Dendritic cell treated with granulocyte-macrophage colony-stimulating factor and Interleukin-4, amounts not matched to agents 40 ng/mL and 50 ng/mL, for 4 days (primary cell): ENCODE results near the gene TUBB2A.
"Not testable (repeated sequence)": the region's sequence is repeated elsewhere in the genome, so short reads cannot be mapped to it uniquely, and the experiment has no call there.

ENCODE experiments used
- H3K27ac Mint-ChIP-seq: one replicate; pipeline ENCODE4 v1.8.0; 2022; ENCODE audit warnings: mild to moderate bottlenecking, mixed read lengths
- H3K27me3 Mint-ChIP-seq: one replicate; pipeline ENCODE4 v1.8.0; 2022; ENCODE audit warnings: mild to moderate bottlenecking, mixed read lengths
- H3K36me3 Mint-ChIP-seq: one replicate; pipeline ENCODE4 v1.8.0; 2022; ENCODE audit warnings: low read depth, mixed read lengths
- H3K4me1 Mint-ChIP-seq: one replicate; pipeline ENCODE4 v1.8.0; 2022; ENCODE audit warnings: low read depth, mixed read lengths
- H3K4me3 Mint-ChIP-seq: one replicate; pipeline ENCODE4 v1.8.0; 2022; ENCODE audit warnings: mild to moderate bottlenecking, moderate library complexity, mixed read lengths
- H3K9me3 Mint-ChIP-seq: one replicate; pipeline ENCODE4 v1.8.0; 2022; ENCODE audit warnings: mixed read lengths
- intact Hi-C: fragments of 100-400 bp; cut with micrococcal nuclease; formaldehyde crosslinking; loops from one replicate; pipeline ENCODE4 v1.15.0; 2022

Gene TUBB2A

DNA sequence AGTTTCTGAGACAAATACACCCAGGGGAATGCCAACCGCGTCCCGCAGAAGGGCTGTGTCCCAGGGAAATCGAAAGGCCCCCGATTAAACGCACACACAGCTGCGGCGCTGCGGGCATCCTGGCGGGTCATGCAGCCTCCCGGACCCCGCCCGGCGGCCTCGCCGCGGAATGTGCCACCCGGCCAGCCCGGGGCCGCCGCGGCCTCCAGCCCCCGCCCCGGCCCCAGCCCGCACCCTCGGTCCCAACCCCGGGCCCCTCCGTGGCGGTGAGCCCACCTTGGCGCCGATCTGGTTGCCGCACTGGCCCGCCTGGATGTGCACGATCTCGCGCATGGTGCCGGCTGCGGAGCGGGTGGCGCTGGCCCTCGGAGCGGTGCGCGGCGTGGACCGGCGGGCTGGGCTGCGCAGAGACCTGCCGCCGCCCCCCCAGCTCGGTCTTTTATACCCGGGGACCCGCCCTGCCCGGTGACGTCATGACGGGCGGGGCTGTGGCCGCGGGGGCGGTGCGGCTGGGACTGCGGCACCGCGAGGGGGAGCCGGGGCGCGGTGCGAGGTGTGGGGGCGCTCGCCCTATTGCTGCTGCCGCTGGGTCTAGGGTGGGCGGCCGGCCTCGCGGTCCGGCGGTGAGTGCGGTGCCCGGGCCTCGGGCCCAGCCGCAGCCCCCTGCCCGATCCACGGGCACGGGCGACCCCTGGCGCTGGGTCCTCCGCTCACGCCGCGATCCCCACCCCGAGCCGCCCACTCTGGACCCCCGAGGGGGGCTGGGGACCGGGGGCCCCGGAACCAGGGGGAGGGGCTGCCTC, at the start of gene TUBB2A:
TUBB2A (minus strand) TSS at position 414 of the 803 bp plus-strand sequence; CDS start at position 333, 81 bp downstream.
- Mint-ChIP-seq H3K27ac (peak within 1 kb of the TSS; percentile 79), H3K4me3 (peak within 1 kb of the TSS; percentile 74), H3K36me3 (peaks cover 16% of the 10 kb centered on the region), H3K27me3 (peaks cover 52% of the 10 kb centered on the region), H3K4me1 (peaks cover 26% of the 10 kb centered on the region), H3K9me3 (no peaks in the 10 kb centered on the region)
- intact Hi-C loops = loop anchor here (1.0 kb wide), 1 partner anchor 18 kb away; no protein-coding TSS in a partner anchor

DNA sequence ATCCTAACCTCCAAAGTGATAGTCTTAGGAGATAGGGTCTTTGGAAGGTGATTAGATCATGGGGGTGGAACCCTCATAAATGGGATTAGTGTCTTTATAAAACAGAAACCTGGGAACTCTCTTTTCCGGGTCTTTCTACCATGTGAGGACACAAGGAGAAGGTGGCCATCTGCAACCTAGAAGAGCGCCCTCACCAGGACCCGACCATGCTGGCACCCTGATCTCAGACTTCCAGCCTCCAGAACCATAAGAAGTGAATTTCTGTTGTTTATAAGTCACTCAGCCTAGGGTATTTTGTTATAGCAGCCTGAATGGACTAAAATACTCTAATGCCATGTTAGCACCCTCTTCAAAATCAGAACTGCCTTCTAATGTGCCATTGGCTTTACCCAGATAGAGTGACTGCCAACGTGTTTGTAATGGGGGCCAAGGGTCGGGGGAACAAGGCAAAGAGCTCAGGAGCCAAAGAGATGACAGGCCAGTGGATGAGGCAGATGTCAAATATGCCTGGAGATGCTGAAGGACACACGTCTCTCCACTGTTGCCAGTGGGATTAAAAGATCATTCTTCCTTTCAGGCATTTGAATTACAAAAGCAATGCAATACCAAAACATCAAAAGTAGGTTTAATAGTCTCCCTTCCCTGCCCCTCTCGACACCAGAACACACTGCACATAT, 49.1 kb upstream of the TUBB2A start:
- Mint-ChIP-seq H3K9me3 (no peaks in the 10 kb centered on the region), H3K4me1 (peaks cover 4% of the 10 kb centered on the region), H3K4me3 (no peak overlapping the region), H3K27ac (no peak overlapping the region), H3K27me3 (peaks cover 42% of the 10 kb centered on the region), H3K36me3 (no peaks in the 10 kb centered on the region)
- intact Hi-C loops = no loop called here

DNA sequence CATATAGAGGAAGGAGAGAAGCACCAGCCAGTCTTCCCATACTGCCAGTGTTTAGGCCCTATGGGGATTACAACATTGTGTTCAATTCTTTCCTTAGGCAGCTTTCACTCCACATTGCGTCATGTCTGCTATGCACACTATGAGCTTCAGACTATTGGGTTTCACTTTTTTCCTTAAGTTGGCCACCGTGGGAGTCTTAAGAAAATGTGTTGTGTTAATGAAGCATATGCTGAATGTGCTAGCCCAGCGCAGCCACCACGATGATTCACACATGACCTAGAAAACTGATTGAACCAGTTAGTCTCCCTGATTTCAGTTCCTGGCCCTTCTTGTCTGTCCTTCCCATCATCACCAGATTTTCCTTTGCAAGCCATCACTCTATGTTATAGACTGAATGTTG, 48.6 kb upstream of the TUBB2A start:
- no peaks in the 10 kb centered on the region for H3K9me3 Mint-ChIP-seq
- H3K27me3 Mint-ChIP-seq = peaks cover 40% of the 10 kb centered on the region

DNA sequence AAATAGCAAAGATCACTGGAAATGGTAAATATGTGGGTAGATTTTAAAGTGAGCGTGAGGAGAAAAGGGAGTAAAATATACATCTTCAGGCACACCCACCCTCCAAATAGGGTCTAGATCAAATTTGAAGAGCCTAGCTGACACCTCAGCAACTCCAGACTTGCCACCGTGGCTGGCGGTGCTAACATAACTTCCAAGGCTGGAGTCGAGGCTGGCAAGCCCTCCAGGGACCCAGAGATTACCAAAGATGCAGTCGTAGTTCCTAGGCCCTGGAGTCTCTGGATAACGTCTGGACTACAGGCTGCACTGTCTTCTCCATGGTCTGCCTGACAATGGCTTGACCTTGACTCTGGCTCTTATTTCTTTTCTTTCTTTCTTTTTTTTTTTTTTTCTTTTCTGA, 47.6 kb upstream of the TUBB2A start:
- H3K4me1 Mint-ChIP-seq = peaks cover 4% of the 10 kb centered on the region
- no peak overlapping the region for H3K27ac Mint-ChIP-seq
- H3K36me3 Mint-ChIP-seq = no peaks in the 10 kb centered on the region
- H3K4me3 Mint-ChIP-seq = no peak overlapping the region
- intact Hi-C loops = no loop called here
- H3K9me3 Mint-ChIP-seq = no peaks in the 10 kb centered on the region
- peaks cover 44% of the 10 kb centered on the region for H3K27me3 Mint-ChIP-seq

More for the DNA sequence above, 48.6 kb upstream of the TUBB2A start:
- Mint-ChIP-seq H3K4me1 (peaks cover 4% of the 10 kb centered on the region), H3K36me3 (no peaks in the 10 kb centered on the region), H3K4me3 (no peak overlapping the region), H3K27ac (no peak overlapping the region)
- intact Hi-C loops = no loop called here

- no peak overlapping the region for H3K27ac Mint-ChIP-seq
- no peaks in the 10 kb centered on the region for H3K36me3 Mint-ChIP-seq
- H3K9me3 Mint-ChIP-seq = no peaks in the 10 kb centered on the region
- peaks cover 35% of the 10 kb centered on the region for H3K27me3 Mint-ChIP-seq
- H3K4me3 Mint-ChIP-seq = no peak overlapping the region
- no peaks in the 10 kb centered on the region for H3K4me1 Mint-ChIP-seq
- intact Hi-C loops = no loop called here
These were observed 45.8 kb upstream of the TUBB2A start for GRCh38 chr6:3202999-3203696.

- H3K27me3 Mint-ChIP-seq = peaks cover 23% of the 10 kb centered on the region
These were observed 44.0 kb upstream of the TUBB2A start for GRCh38 chr6:3201388-3201787.

GRCh38 chr6:3200682-3201081, 43.3 kb upstream of the TUBB2A start:
- Mint-ChIP-seq H3K4me1 (no peaks in the 10 kb centered on the region), H3K27me3 (peaks cover 21% of the 10 kb centered on the region), H3K36me3 (no peaks in the 10 kb centered on the region), H3K9me3 (no peaks in the 10 kb centered on the region), H3K4me3 (no peak overlapping the region), H3K27ac (no peak overlapping the region)
- intact Hi-C loops = no loop called here

More at GRCh38 chr6:3201388-3201787, 44.0 kb upstream of the TUBB2A start:
- H3K27ac Mint-ChIP-seq = no peak overlapping the region
- H3K9me3 Mint-ChIP-seq = no peaks in the 10 kb centered on the region
- no peaks in the 10 kb centered on the region for H3K4me1 Mint-ChIP-seq
- H3K36me3 Mint-ChIP-seq = no peaks in the 10 kb centered on the region
- intact Hi-C loops = no loop called here
- H3K4me3 Mint-ChIP-seq = no peak overlapping the region

DNA sequence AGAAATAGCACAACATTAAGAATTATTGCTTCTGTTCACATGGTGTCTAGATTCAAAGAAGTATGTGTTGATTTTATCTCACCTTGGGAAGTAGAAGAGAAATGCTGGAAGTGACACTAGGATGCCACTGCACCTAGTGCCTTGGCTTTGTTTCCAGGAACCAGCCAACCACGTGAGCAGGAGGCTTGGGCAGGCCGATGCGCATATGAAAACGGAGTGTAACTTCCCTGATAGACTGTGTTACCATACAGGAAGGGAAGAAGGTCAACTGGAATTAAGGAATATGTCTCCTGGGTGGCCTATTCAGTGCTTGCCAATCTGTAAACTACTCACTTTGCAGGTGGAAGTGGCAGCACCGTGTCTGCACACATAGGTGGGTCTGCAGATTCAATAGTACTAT, 42.0 kb upstream of the TUBB2A start:
- H3K9me3 Mint-ChIP-seq = no peaks in the 10 kb centered on the region
- no peaks in the 10 kb centered on the region for H3K36me3 Mint-ChIP-seq
- H3K27me3 Mint-ChIP-seq = peaks cover 20% of the 10 kb centered on the region
- no peak overlapping the region for H3K4me3 Mint-ChIP-seq
- intact Hi-C loops = no loop called here
- H3K27ac Mint-ChIP-seq = no peak overlapping the region
- no peaks in the 10 kb centered on the region for H3K4me1 Mint-ChIP-seq

DNA sequence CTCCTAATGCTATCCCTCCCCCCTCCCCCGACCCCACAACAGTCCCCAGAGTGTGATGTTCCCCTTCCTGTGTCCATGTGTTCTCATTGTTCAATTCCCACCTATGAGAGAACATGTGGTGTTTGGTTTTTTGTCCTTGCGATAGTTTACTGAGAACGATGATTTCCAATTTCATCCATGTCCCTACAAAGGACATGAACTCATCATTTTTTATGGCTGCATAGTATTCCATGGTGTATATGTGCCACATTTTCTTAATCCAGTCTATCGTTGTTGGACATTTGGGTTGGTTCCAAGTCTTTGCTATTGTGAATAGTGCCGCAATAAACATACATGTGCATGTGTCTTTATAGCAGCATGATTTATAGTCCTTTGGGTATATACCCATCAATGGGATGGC, 40.4 kb upstream of the TUBB2A start:
- H3K4me1 Mint-ChIP-seq, H3K27ac Mint-ChIP-seq, H3K36me3 Mint-ChIP-seq, H3K9me3 Mint-ChIP-seq, H3K4me3 Mint-ChIP-seq, intact Hi-C loops: not testable (repeated sequence)
- peaks cover 11% of the 10 kb centered on the region for H3K27me3 Mint-ChIP-seq

- Mint-ChIP-seq H3K4me3 (no peak overlapping the region), H3K4me1 (no peaks in the 10 kb centered on the region), H3K9me3 (no peaks in the 10 kb centered on the region), H3K27ac (no peak overlapping the region), H3K27me3 (peaks cover 6% of the 10 kb centered on the region), H3K36me3 (no peaks in the 10 kb centered on the region)
- intact Hi-C loops = no loop called here
These were observed 39.4 kb upstream of the TUBB2A start for GRCh38 chr6:3196770-3197169.

GRCh38 chr6:3195695-3196497, 38.6 kb upstream of the TUBB2A start:
- Mint-ChIP-seq H3K9me3 (no peaks in the 10 kb centered on the region), H3K27ac (no peak overlapping the region), H3K36me3 (no peaks in the 10 kb centered on the region), H3K27me3 (peaks cover 6% of the 10 kb centered on the region), H3K4me3 (no peak overlapping the region), H3K4me1 (no peaks in the 10 kb centered on the region)
- intact Hi-C loops = no loop called here

DNA sequence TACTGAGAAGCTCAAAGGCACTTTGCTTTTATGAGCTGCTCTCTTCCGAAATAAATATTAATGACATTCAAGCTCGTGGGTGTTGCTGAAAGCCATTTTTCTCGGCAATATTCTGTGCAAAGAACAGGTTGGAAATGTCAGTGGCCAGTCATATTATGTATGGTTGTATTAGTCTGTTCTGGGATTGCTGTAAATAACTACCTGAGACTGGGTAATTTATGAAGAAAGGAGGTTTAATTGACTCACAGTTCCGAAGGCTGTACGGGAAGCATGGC, 38.0 kb upstream of the TUBB2A start:
- H3K4me3 Mint-ChIP-seq = no peak overlapping the region
- H3K36me3 Mint-ChIP-seq = no peaks in the 10 kb centered on the region
- H3K27me3 Mint-ChIP-seq = peaks cover 7% of the 10 kb centered on the region
- intact Hi-C loops = no loop called here
- H3K27ac Mint-ChIP-seq = no peak overlapping the region
- no peaks in the 10 kb centered on the region for H3K9me3 Mint-ChIP-seq
- no peaks in the 10 kb centered on the region for H3K4me1 Mint-ChIP-seq

GRCh38 chr6:3194535-3195419, 37.4 kb upstream of the TUBB2A start:
- Mint-ChIP-seq H3K27me3 (peaks cover 3% of the 10 kb centered on the region), H3K4me3 (no peak overlapping the region), H3K4me1 (no peaks in the 10 kb centered on the region), H3K27ac (no peak overlapping the region), H3K9me3 (no peaks in the 10 kb centered on the region), H3K36me3 (no peaks in the 10 kb centered on the region)
- intact Hi-C loops = no loop called here
